Amniotic stem cell (primary cell): Measurements from ENCODE around the gene TMEM144.

Experiments
- DNase-seq: peaks from one replicate; lab custom pipeline; 2025; lab: John Stamatoyannopoulos, UW

Gene TMEM144

DNA sequence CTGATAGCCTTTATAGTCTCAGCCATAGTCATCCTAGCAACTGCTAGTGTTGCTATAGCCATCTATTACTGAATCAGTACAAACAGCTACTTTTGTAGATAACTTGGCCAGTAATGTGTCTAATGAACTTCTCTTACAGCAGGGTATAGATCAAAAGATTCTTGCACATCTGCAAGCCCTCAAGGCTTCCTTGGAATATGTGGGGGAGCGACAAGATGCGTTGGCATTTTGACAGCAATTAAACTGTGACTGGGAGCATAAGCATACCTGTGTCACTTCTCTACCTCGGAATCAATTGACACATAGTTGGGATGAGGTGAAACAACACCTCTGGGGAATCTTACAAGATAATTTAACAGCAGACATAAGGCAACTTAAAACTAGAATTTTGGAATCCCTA is 87.6 kb downstream of the TMEM144 start:
- DNase-seq: no peak

DNA sequence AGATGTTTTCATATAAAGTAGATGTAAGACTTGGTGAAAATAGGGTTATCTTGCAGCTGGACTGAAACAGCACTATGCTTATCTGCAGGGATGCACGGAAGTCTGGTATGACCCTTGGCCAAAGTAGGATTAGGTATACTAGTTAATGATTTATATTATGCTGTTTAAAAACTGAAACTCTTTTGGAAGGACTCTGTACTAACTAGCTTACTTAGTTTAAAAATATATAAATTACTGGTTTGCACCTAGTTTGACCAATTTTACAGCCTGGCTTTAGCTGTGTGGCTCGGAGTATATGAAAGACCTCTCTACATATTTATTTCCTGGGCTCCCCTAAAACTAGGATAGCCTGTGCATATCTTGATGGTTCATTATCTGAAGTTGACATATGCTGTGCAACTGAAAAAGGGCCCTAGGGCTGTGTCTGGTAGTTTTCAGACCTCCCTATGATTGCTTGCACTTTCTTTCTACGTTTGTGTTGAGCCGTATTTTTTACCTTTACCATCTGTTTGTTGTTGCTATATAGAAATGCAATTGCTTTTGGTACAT is 89.2 kb downstream of the TMEM144 start:
- DNase-seq: no peak

DNA sequence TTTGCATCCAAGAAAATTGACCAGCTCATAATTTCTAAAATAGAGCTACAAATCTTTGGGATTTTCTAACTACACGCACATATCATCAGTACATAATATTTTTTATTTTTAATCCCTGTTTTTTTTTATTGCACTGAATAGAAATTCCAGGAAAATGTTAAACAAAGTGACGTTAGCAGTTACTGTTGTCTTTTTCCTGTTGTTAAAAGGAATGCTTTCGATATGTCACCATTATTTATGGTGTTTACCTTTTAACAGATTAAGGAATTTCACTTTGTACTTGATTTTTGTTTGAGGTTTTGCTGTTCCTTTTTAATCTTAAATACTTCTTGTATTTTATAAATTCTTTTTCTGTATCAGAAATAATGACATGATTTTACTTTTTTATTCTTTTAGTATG is 89.7 kb downstream of the TMEM144 start:
- no peak for DNase-seq

DNA sequence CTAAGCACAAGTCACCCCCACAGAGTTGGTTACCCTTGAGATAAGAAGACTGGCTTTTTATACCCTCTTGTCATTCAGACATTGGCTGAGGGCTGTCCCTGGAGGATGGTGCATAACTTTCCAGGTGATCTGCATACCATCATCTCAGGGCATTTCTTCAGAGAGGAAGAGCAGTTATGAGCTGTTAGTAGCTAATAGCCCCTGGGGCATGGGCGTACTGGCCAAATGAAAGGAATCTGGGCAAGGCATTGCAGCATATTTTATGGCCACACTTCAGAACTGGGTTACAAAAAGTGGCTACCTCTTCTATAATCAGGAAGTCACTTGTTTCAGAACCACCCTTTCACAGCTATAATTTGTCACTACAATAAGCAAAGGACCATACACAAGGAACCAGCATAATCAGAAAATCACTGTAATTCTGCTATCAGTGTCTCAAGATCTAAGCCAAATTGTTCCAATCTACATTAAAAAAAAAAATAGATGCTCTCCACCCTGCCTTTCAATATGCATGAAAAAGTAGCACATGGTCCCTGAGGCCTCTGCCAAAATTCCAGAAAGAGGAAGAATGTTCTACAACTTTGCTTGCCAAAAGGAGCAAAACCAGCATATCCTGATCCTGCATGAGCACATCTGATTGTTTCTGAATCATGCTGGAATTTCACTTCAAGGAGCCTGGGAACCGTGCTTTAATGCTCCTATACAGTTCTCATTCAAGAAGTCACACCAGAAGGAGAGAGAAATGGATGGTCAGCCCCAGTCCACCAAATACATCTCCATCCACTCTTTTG is 92.0 kb downstream of the TMEM144 start:
- DNase-seq: no peak

DNA sequence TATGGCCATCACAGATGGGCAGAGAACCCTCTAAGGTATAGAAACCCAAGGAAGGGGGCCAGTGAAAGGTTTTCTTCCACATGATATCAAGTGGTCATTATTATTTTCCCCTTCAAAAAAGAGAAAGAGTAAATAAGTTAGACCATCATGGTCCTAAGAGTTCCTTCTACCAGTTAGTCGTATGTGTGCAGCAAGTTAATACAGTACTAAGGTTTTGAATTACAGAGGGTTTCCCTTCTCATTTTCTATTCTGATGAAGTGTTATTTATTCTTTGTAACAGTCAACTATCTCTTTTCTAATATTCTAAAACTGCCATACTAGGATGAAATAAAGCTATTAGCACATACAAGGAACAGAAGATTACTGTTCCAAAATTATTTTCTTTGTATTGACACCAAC is 94.4 kb downstream of the TMEM144 start:
- no peak for DNase-seq
